GM19324 (cell line): ENCODE data around the gene ATG2B.
"Not testable (repeated sequence)": the region's sequence is repeated elsewhere in the genome, so short reads cannot be mapped to it uniquely, and the experiment has no call there.

Source experiments
- ATAC-seq: cut with Tn5 transposase; IDR thresholded peaks from one replicate; pipeline ENCODE4 v1.9.1; 2021; ENCODE audit warnings: mild to moderate bottlenecking, moderate library complexity; ENCODE audit not compliant: unreplicated experiment, low FRiP score

ATG2B gene

DNA sequence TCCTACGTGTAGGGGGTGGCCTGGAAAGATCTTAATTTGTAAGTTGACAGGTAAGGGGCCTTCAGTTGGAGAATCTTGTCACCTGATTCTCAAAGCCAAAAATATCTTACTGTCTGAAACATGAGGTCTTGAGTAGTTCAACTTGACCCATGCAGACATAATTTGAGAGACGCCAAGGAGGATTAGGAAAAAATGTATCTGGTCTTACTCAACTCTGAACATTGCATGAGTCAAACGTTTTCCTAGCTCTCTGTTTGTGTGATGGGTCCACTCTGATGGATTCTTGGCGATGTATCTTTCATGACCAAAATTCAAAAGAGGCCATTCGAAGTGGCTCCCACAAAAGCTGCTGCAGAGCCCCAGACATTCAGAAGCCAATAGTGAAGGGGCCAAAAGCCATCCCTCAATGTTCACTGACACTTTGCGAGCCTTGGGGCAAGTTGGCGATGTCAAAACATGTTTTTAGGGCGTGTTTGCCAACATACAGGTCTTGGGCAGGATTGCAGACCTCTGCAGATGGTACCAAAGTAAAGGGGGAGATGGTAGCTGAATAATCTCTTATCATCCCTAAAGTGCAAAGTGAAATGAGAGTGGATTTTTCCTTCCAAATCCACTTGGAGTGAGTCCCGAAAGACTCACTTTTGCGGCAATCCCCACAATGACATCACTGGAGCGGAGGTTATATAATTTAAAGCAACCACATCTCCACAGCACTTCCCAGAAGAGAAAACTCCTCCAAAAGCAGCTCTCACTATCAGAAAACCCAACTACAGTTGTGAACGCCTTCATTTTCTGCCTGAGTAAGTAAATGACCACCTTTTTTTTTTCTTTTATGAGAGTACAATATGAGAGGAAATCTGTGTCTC, 107.4 kb downstream of the ATG2B start, which contains the start of gene BDKRB1:
Gene BDKRB1, plus strand, starts transcription at position 710 of the 866 bp plus-strand sequence. CDS start 7,473 bp downstream, outside the sequence.
- no peak for ATAC-seq

DNA sequence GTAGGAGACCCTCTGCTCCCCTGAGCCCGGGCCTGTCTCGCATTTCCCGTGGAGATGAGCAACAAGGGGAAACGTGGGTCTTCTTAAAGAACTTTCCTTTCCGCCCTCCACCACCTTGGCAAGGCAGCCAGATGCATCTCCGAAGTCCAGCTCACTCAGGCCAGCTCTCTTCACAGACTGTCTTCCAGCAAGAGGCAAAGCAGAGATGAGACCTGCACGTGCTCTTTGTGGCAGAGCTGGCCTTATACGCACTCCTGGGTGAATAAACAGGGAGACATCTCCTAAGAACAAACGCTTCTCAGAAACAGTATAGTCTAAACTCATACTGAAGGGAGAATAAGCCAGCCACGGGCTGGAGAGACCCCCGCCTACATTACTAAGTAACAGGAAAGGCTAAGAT, 108.5 kb downstream of the ATG2B start:
- no peak for ATAC-seq

DNA sequence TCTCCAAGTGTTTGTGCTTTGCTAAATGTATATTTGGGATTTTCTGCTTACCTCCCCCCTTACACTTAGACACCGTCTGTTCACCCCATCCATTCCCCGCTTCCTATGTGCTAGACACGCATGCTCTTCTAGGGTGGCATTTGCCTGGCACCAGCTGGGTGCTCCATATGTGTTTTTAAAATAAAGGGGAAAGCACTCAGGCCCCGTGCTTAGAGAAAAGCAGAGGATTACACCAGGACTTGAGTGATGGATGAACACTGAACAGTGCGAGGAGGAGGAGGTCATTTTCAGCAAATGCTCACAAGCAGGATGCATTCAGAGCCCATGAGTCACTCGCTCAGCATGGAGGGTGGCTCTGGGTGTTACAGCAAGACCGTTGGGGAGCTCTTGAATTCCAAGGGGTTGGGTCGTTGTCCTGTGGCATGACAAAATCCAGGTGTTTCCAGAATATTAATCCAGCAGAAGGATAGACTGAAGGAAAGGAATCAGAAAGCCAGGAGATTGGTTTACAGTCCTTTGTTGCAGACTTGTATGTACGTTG, 110.1 kb downstream of the ATG2B start:
- no peak for ATAC-seq

DNA sequence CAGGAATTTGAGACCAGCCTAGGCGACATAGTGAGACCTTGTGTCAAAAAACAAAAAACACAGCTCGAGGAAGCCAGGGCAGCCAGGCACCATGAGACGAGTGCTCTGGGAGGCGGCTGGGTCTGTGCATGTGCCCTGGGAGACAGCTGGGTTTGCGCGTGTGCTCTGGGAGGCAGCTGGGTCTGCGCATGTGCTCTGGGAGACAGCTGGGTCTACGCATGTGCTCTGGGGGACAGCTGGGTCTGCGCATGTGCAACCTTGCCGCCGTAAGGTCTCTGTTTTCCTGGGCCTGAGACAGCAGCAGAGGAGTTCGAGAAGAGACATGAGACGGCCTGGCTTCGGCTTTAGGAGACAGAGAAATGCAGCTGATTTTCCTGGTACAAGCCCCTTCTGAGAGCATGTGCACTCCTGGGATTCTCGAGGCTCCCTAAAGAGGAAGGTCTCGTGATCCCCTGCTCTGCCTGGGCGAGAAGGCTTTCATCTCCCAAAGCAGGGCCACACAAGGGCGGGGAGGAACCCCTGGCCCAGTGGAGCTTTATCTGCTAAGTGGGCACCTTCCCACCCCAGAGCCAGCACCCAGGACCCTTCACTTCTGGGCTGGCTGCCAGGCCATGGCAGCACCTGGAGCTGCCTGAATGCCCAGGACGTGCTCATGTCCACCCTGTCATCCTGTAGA, 110.7 kb downstream of the ATG2B start:
- ATAC-seq: no peak

DNA sequence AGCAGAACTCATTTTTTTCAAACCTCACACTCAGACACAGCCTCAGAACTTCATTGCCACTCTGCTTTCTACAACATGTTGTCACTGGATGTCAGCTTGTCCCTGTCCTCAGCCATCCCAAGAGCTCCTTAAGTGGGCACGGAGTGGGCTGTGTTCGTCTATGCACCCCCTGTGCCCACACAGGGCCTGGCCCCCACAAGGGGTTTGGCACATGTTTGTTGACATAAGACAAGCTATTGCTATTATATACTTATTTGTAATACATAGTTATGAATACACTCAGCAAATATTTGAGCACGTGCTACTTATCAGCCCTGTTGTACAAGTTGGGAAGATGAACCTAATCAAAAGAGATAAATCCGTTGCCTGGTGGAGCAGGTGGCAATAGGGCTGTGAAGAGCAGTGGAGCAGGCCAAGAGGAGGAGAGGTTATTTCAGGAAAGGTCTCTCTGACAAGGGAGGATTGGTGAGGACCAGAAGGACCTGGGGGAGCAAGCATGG, 111.4 kb downstream of the ATG2B start:
- no peak for ATAC-seq

DNA sequence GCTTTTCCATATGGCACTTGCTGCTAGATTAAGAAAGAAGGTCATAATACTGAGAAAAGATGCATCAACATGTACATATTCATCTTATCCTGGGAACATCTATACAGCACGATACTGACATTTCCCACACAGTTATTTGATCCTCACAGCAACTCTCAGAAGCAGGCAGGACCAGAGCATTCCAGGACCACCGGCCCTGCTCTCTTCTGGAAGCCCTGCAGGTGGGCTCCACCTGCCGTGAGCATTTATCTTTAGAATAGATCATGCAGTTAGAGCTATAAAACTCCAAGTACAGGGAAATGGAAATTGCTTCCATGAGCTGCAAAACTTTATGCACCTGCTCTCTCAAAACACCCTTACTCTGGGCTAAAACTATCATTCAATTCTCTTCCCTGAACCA, 112.7 kb downstream of the ATG2B start:
- ATAC-seq: no peak

DNA sequence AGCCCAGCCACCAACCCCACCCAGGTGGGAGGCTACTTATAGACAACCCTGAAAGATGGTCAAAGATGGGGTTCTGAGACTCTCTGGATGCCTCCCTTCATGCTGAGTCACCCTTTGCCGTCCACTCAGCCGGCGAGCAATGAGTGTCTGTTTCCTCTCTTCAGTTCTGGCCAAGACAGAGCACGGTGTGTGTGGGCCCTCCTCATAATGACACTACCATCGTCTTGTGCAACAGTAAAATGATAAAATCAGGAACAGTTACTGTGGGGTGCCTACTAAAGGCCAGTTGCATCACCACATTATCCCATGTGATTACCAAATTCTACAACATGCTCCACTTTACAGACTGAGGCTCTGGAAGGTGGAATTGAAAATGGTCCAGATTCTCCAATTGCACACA, 114.1 kb downstream of the ATG2B start:
- no peak for ATAC-seq

DNA sequence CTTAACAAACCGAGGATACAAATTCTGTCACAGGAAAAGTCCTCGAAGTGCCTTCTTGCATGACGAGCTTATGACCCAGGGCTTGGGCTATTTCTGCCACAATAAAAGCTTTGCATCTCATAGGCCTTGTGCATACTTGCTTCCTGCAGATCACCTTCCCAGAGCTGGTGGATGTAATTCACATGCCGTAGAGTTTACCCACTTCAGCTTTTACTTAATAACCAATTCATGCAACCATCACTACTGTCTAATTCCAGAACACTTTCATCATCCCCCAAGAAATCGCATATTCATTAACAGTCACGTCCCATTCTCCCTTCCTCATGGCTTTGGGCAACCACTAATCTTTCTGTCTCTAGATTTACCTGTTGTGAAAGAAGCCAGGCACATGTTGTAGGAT, 116.1 kb downstream of the ATG2B start:
- no peak for ATAC-seq

DNA sequence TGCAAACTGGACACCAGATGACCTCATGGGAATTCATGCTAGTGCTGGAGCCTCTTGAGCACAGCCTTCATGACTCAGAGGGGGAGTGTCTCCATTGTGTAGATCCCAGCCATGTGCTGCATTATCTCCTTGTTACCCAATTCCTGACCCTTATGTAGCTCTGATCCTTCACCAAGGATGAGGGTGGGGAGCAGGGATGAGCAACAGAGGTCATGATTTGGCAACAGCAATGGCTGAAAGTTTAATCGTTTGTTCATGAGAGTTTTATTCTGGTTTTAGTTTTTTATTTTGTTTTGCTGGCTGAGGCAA, 116.6 kb downstream of the ATG2B start:
- ATAC-seq: no peak

DNA sequence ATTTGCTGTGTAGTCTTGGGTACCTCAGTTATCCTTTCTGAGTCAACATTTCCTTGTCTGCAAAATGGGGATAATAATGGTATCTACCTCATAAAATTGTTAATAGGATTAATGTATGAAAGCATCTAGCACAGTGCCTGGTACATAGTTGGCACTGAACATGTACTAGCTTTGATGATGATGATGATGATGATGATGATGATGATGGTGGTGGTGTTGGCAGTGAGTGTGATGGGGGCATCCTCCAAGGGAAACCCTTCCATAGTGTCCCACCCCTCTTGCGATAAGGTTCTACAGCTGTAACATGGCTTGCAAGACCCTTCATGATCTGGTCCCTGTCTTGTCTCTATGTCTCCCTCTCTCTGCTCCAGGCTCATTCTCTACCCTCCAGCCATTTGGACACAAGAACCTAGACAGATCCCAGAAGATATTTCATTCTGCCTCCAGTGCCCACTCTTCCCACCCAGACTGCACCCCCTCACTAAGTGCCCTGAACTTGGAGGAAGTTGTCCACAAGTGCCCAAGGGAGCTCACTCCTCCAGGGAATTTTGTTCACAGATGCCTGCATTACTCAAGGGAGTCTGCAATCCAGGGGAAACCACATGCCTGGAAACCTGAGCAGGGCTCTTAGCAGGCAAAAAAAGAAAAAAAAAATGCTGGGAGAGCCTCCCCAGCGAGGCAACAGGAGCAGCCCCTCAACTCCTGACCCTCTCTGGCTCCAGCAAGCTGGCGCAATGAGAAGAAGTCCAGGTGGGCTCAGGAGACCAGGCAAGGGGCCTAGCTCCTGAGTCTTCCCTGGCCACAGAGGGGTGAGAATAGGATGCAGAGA, 117.2 kb downstream of the ATG2B start:
- no peak for ATAC-seq

DNA sequence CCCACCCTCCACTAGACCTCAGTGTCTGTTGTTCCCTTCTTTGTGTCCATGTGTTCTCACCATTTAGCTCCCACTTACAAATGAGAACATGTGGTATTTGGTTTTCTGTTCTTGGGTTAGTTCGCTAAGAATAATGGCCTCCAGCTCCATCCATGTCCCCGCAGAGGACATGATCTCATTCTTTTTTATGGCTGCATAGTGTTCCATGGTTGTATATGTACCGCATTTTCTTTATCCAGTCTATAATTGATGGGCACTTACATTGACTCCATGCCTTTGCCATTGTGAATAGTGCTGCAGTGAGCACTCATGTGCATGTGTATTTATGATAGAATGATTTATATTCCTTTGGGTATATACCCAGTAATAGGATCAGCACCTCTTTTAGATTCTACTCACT, 118.1 kb downstream of the ATG2B start:
- ATAC-seq: not testable (repeated sequence)

DNA sequence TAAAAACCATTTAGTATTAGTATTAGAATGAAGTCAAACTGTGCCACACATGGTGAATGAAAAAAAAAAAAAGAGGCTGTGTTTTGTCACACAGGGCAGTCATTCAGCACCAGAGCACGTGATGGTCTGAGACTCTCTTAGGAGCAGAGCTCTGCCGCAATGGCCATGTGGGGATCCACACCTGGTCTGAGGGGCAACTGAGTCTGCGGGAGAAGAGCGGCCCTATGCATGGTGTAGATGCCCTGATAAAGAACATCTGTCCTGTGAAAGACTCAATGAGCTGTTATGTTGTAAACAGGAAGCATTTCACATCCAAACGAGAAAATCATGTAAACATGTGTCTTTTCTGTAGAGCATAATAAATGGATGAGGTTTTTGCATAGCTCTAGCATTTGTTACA, 119.4 kb downstream of the ATG2B start:
- ATAC-seq: no peak

DNA sequence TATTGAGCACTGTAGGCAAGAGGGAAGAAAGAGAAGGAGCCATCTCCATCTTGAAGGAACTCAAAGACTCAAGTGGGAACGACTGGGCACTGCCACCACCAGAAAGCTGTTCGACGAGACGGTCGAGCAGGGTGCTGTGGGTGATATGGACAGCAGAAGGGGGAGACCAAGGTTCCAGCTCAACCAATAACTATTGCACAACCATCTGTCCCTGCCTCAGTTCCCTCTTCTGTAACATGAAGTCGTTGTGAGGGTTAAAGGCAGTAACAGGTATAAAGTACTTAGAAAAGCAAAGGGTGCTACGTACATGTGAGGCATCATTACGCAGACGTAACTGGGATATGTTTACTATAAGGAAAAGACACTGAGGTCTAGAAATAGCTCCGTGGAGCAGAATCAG, 121.0 kb downstream of the ATG2B start:
- no peak for ATAC-seq

DNA sequence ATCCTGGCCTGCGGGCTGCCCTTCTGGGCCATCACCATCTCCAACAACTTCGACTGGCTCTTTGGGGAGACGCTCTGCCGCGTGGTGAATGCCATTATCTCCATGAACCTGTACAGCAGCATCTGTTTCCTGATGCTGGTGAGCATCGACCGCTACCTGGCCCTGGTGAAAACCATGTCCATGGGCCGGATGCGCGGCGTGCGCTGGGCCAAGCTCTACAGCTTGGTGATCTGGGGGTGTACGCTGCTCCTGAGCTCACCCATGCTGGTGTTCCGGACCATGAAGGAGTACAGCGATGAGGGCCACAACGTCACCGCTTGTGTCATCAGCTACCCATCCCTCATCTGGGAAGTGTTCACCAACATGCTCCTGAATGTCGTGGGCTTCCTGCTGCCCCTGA, 122.5 kb downstream of the ATG2B start:
- no peak for ATAC-seq

DNA sequence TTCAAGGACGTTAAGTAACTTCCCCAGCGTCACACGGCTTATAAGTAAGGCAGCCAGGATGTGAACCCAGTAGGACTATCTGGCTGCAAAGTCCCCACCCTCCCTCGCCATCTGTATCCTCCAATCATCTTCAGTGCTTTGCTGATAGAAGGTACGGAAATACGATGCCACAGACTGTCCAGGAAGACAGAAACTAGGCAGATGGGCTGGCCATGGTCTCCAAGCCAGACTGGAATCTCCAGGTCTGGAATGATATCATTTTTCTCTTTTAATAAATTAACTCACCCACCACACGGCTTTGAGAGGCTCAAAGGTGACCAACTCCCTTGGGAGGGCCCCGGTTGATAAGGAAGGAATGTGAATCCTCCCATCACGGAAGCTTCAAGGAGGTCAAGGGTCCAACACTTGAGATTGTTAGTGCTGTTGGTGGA, 123.4 kb downstream of the ATG2B start:
- ATAC-seq: no peak

DNA sequence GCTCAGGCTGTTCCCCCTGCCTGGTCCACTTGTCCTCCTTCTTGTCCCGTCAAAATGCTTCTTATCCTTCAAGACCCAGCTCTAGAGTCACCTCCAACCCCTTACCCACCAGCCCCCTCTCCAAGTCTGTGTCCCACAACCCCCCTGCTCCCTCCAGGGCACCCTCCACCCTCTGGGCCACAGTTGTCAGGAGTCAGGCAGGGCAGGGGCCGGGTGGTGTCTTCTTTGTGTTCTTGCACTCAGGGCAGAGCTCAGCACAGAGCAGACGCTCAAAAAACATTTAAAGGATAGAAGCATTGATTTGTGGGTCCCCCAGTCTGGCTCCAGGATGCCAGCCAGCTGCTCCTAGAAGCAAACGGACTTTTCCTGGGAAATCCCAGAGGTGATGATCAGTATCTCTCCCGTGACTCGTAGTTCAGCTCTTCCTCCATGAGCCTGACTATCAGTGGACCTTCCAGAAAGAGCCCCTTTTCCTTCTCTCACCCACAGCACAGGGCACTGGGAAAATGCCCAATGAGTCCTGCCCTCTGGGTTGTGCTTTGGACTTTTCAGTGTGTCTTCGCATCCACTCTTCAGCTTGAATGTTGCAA, 124.4 kb downstream of the ATG2B start:
- ATAC-seq: no peak

DNA sequence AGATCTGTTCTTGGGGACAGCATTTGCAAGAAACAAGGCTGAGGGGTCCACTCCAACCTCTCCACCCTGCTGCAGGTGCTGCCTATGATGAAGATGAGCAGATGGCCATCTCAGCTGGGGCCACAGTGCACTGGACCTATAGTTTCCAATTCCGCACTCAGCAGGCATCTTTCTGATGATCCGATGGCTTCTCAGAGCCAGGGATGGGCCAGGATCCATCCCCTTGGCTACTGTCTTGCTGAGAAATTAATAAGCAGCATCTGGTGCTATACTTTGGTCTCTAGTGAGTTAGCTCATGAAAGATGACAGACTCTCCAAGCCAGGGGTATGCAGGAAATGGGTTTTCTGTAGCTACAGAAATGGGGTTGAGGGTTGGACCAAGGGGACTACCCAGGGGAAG, 125.5 kb downstream of the ATG2B start:
- no peak for ATAC-seq

DNA sequence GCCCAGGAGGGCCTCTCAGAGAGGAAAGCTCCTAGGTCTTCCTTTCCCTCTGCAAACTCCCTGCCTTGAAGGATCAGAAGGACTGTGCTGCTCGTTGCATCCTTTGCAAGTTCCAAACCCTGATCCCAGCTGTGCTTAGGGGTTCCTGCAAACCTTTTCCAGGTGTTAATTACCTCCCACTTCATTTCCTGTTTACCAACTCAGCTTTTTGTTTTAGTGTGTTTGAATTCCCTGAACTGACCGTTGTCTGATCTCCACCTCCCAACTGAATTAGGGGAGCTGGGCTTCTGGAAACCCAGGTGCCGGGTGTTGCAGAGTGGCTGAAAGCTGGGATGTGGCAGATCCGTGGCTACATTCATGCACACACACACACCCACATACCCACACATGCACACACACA, 127.7 kb downstream of the ATG2B start:
- no peak for ATAC-seq

DNA sequence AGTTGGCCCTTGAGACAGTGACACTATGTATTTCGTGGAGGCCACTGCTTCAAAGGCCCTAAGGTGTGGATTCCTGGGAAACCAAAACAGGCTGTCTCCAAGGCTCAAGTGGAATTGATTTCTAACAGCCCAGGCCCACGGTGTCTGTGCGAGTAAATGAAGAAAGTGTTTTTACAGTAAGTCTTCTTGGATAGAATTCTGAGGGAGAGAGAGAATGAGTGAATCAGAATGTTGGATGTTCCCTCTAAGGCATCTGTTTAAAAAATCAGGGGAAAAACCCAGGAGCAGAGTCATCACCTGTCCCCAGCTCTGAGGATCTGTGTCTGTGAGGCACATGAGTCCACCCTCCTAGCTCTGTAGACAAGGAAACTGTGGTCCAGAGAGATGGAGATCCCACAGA, 129.5 kb downstream of the ATG2B start:
- ATAC-seq: no peak

DNA sequence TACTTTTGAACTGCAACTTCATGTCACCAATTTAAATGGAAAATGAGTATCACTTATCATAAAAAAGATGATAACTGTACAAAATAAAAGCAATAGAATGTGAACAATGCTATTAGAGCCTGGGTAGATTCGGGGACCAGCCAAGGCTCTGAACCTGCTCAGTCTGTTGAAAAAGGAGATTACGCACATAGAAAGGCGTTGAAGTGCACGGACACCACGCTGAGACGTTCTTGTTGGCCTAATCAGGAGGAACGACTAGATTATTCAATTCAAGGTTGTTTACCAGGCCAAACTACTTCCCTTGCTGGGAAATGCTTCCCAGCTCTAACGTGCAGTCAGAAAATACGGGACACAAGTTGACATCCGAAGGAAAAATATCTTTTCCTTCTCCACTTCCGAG, 130.6 kb downstream of the ATG2B start:
- no peak for ATAC-seq
